HL-60/S4 treated with retinoic acid at 250 ng/mL for 4 days and 3 days (cell line): ENCODE data around the gene PRAC2.
"Not testable (repeated sequence)": the region's sequence is repeated elsewhere in the genome, so short reads cannot be mapped to it uniquely, and the experiment has no call there.

Source experiments
- in situ Hi-C: fragments of 300-500 bp; cut with MboI; formaldehyde crosslinking; loops from 2 replicates; pipeline ENCODE4 v1.7.0; 2022; ENCODE audit warnings: low sequenced_read_pairs

The PRAC2 gene

GRCh38 chr17:48722915-48723422 lies at the start of gene PRAC2:
TSS of gene PRAC2 (plus strand) at chr17:48723185. CDS start at chr17:48724411, 1,226 bp downstream.
- in situ Hi-C loops = no loop called here

DNA sequence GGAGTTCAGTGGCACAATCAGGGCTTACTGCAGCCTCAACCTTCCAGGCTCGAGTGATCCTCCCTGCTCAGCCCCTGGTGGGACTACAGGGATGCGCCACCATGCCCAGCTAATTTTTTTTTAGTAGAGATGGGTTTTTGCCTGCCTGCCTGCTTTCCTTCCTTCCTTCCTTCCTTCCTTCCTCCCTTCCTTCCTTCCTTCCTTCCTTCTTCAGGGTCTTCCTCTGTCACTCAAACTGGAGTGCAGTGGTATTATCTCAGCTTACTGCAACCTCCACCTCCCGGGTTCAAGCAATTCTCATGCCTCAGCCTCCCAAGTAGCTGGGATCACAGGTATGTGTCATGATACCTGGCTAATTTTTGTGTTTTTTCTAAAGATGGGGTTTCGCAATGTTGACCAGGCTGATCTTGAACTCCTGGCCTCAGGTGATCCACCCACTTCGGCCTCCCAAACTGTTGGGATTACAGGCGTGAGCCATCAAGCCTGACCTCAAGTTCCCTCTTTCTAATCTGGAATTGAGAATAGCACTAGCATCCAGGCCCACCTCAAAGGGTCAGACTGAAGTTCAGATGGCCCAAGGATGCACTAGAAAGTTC lies 45.9 kb upstream of the PRAC2 start:
- in situ Hi-C loops = loop anchor here (10.0 to 25.0 kb wide), 3 partner anchors 128 to 360 kb away; no protein-coding TSS in a partner anchor

DNA sequence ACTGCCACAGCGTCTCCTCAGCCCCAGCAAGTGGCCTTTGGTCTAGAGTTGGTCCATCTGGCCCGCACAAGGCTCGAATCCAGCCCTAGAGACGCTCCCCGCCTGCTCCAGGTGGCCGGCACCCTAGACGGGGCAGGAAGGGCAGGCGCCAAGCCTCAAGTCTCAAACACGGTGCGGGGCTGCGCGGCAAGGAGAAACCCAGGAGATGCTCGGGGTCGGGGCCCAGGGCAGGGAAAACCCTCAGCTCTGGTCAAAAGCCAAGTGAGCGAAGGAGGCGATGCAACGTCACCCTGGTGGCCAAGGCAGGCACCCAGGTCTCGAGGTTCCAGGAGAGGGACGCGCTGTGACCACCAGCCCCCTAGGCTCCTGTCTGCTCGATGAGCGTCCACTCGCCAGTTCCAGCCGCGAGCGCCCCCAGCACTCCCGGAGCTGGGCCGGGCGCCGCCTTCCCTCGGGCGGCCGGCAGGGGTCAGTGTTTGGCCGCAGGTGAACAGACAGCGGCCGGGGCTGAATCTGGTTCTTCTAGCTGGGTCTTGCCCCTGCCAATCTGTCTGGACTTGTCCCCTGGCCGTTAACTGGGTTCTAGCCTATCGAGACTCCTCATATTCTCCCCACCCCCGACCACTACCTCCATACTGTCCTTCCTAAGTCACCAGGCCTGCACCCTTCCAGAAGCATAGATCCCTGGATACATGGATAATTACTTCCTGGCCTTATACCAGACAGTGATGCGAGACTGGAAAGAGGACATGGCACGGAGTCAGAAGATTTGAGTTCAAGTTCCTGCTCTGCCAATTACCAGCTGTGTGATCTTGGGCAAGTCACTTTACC lies 44.6 kb upstream of the PRAC2 start:
- in situ Hi-C loops = loop anchor here (10.0 to 25.0 kb wide), 3 partner anchors 126 to 359 kb away; no protein-coding TSS in a partner anchor

DNA sequence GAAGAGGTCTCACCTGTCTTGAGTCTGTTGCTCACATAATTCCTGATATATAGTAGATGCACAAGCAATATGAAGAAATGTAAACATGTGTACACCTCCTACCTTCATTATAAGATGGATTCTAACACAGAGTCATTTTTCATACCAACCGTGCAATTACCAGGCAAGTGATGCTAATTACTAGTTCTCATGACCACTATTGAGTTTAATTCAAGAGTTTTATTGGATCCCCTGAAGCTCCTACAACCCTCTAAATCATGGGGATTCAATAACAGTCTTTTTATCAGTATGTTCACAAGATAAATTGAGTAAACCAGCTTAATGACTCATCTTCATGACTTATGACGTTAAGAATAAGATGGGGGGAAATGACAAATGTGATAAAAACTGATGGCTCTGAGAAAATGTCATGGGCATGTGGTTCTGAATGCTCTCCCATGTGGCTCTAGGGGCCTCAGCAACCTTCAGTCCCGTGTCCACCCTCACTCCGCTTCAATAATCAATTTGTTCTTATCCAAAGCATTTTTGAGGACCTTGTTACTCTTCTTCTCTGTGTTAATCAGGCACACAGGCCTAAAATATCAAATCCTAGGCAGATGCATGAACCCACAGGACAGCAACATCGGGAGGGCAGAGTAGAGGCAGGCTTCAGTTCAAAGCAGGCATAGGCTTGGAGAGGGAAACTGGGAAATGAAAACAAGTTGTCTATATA lies 43.4 kb upstream of the PRAC2 start:
- in situ Hi-C loops = loop anchor here (10.0 to 25.0 kb wide), 3 partner anchors 125 to 358 kb away; no protein-coding TSS in a partner anchor

DNA sequence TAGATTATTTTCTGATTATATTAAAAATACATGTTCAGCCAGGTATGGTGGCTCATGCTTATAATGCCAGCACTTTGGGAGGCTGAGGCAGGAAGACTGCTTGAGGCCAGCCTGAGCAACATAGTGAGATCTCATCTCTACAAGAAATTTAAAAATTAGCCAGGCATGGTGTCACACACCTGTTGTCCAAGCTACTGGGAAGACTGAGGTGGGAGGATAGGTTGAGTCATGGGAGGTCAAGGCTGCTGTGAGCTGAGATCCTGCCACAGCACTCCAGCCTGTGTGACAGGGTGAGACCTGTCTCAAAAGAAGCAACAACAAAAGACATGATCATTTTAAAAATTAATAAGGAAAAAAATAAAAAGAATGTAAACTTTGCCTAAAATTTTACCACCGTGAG lies 41.4 kb upstream of the PRAC2 start:
- in situ Hi-C loops = loop anchor here (25.0 kb wide), 1 partner anchor 356 kb away; no protein-coding TSS in a partner anchor

GRCh38 chr17:48690655-48691054 lies 32.3 kb upstream of the PRAC2 start:
- in situ Hi-C loops = loop anchor here (25.0 kb wide), 1 partner anchor 347 kb away; no protein-coding TSS in a partner anchor

DNA sequence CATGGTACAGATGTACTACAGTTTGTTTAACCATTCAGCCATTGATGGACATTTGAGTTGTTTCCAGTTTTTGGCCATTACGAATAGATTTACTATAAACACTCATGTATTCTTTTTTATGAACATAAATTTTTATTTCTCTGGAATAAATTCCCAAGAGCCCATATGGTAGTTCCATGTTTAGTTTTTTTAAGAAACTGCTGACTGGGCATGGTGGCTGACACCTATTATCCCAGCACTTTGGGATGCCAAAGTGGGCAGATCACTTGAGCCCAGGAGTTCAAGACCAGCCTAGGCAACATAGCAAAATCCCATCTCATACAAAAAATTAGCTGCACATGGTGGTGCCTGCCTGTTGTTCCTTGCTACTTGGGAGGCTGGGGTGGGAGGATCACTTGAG lies 30.9 kb upstream of the PRAC2 start:
- in situ Hi-C loops = loop anchor here (25.0 kb wide), 1 partner anchor 345 kb away; no protein-coding TSS in a partner anchor

DNA sequence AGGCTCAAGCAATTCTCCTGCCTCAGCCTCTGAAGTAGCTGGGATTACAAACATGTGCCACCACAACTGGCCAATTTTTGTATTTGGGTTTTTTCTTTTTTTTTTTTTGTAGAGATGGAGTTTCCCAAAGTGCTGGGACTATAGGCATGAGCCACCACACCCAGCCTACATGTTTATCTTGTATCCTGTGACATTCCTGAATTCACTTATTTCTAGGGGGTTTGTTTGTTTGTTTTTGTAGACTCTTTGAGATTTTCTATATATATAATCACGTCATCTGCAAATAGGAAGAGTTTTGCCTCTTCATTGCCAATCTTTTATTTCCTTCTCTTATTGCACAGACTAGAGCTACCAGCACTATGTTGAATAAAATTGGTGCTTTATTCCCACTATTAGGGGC lies 29.8 kb upstream of the PRAC2 start:
- in situ Hi-C loops = loop anchor here (25.0 kb wide), 1 partner anchor 344 kb away; no protein-coding TSS in a partner anchor

GRCh38 chr17:48701864-48702532 lies 21.0 kb upstream of the PRAC2 start:
- in situ Hi-C loops = no loop called here

DNA sequence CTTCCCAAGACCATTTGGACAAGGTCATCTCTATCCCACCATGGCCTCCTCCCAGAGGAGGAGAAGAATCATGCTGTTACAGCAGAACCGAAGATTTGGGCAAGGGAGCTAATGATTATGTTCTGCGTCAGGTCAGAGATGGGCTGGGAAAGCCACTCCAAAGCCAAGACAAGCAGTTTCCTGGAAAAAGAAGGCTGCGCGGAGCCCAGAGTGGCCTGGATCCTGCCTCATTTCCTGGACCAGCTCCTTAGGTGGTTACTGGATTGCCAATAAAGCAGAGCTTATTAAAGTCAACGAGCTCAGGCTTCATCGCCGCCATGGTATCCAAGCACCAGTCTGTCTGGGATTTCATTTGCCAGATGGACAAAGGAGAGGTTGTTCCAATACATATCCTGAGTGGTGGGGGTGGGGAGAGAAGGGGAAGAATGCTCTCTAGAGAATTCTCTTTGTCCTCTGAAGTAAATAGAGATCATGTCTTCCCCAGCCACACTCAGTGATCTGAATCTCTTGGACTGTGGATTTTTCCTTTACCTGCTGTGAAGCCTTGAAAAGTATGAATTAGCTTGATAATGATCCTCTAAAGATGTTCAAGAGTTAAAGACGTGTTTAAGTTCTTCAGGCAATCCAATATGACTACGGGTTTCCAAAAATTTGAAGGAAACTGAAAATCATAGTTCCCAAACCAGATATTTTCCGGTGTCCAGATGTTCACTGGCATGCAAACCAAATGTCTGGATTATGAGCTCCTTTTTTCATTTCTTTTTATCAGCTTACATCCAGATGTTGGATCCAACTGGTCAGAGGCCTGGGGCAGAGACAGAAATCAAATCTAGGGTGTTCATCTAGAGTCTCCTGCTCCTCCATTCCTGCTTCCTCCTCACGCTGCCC lies 18.4 kb upstream of the PRAC2 start:
- in situ Hi-C loops = no loop called here

DNA sequence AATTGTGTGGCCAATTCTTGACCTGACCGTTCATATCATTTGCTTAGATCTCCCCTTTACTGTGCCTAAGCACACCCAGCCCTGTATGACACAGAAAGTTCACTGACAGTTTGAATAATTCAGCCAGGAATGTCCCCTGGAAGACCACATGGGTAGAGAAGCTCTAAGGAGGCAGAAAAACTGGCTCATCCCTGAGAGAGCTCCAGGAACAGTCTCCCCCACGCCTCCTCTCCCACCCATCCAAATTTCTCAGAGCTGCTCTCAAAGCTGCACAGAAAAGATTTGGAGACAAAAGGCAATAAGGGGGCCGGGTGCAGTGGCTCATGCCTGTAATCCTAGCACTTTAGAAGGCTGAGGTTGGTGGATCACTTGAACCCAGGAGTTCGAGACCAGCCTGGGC lies 11.9 kb upstream of the PRAC2 start:
- in situ Hi-C loops = no loop called here

GRCh38 chr17:48715496-48716399 lies 7.2 kb upstream of the PRAC2 start:
- in situ Hi-C loops = no loop called here

GRCh38 chr17:48716549-48716948 lies 6.4 kb upstream of the PRAC2 start:
- in situ Hi-C loops = not testable (repeated sequence)

- in situ Hi-C loops = no loop called here
Measured at GRCh38 chr17:48717367-48718226, 5.4 kb upstream of the PRAC2 start.

GRCh38 chr17:48718227-48718760 lies 4.7 kb upstream of the PRAC2 start:
- in situ Hi-C loops = no loop called here

GRCh38 chr17:48718761-48719641 lies 4.0 kb upstream of the PRAC2 start:
- in situ Hi-C loops = no loop called here
